A204.1 (cell line): ENCODE results near the gene MTRFR.

Source experiments
- FAIRE-seq: peaks from 2 replicates; lab custom pipeline; 2012; peaks lifted over from hg19 to GRCh38; lab: Jason Lieb, UNC

MTRFR gene

GRCh38 chr12:123271001-123271668 lies 37.9 kb downstream of the MTRFR start:
- no peak for FAIRE-seq

DNA sequence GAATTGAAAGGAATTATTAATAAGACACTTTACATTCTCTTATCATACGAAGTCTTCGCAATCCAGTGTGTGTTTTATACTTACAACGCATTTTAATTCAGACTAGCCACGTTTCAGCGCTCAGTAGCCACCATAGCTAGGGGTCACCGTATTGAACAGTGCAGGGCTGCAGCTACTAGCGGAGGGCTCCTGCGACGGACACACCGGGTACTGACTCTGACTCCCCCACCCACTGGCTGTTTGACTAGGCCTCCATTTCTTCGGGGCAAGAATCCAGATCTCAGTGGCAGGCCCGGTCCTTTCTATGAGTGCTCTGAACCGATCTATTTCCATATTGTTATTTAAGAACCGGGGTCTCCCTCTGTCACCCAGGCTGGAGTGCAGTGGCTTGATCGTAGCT lies 39.9 kb downstream of the MTRFR start:
- no peak for FAIRE-seq

DNA sequence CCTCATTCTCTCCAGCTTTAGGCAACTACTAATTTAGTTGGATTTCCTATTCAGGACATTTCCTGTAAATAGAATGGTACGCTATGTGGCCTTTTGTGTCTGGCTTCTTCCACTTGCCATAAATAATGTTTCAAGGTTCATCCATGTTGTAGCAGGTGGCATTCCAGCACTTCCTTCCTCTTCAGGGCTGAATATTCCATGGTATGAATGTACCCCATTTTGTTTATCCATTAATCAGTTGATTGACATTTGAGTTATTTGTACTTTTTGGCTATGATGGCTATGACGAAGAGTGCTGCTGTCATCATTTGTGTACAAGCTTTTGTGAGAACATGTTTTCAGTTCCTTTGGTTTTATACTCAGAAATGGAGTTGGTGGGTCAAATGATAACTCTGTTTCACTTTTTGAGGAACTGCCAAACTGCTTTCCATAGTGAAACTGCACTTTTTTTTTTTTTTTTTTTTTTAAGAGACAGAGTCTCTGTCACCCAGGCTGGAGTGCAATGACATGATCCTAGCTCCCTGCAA lies 44.9 kb downstream of the MTRFR start:
- no peak for FAIRE-seq

DNA sequence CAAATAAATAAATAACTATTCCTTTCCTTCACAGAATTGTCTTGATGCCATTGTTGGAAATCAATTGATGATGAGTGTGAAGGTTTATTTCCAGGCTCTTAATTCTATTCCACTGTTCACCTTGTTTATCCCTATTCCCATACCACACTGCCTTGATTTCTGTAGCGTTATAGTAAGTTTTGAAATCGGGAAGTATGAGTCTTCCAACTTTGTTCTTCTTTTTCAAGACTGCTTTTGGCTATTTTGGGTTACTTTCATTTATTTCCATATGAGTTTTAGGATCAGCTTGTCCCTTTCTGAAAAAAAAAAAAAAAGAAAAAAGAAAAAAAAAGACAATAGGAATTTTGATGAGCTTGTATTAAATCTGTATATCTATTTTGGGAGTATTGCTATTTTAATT lies 47.7 kb downstream of the MTRFR start:
- no peak for FAIRE-seq

GRCh38 chr12:123282111-123282510 lies 48.9 kb downstream of the MTRFR start:
- FAIRE-seq = no peak

DNA sequence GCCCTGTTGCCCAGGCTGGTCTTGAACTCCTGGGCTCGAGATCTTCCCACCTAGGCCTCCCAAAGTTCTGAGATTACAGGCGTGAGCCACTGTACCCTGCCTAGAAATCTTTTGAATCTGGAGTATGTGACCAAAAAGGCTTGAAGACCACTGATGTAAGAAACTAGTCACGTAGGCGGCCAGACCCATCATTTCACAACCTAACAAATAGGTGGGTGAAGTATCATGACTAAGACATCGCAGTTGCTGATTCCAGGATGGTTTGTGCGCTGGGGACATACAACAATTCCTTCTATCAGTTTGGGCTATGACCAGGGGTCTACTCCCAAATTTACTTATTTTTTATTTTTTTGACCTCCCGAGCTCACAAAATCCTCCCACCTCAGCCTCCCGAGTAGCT lies 50.2 kb downstream of the MTRFR start:
- FAIRE-seq = no peak

GRCh38 chr12:123284669-123285068 lies 51.4 kb downstream of the MTRFR start:
- FAIRE-seq = no peak

- no peak for FAIRE-seq
These were observed 53.6 kb downstream of the MTRFR start for GRCh38 chr12:123286652-123287373.

GRCh38 chr12:123288751-123289346 lies 55.6 kb downstream of the MTRFR start:
- FAIRE-seq = no peak

- no peak for FAIRE-seq
These were observed 56.7 kb downstream of the MTRFR start for GRCh38 chr12:123289911-123290310.

DNA sequence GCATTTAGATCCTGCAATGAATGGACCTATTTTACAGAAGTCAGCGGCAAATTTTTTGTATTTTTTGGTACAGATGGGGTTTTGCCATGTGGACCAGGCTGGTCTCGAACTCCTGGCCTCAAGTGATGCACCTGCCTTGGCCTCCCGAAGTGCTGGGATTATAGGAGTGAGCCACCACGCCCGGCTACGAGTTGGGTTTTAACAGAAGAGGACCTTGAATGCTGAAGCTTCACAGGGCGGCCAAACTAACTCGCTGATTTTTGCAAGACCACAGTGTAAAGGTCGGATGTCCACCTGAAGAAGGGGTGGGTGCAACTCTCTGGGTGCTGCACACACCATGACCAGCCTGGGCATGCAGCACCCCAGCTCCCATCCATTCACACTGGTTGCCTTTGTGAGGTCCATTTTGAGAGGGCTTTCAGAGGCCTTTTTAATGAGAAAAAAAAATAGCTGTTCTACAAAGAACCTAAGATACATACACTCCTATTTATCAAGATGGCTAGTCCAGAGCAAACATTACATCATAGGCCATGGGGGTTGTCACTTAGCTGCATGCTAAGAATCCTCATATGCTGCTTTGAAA lies 60.0 kb downstream of the MTRFR start:
- no peak for FAIRE-seq

DNA sequence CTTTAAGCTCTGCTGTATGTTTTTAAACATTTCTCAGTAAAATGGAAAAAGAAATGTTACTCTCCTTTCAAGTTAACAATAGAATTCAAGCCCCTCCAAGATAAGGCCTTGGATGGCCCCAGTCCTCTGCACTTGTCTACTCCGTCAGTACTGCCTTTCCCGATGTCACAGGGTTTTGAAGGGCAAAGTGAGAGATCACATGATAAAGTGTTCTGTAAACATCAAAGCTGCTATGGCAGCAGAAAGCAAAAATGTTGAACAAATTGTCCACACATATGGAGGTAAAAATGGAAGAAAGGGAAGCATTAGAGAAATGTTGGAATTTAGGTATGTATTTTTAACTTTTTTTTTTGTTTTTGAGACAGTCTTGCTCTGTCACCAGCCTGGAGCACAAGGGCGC lies 71.9 kb downstream of the MTRFR start:
- FAIRE-seq = no peak

GRCh38 chr12:123306200-123306599 lies 73.0 kb downstream of the MTRFR start:
- no peak for FAIRE-seq
